ENCODE data around the gene SLC12A5.

Gene SLC12A5

GRCh38 chr20:46023999-46024398, 5.0 kb upstream of the SLC12A5 start:
- FAIRE-seq (no peak), DNase-seq (ENCODE audit: insufficient read length, low spot score) (no peak)

- FAIRE-seq (no peak), DNase-seq (ENCODE audit: insufficient read length, low spot score) (no peak)
These were observed 3.6 kb upstream of the SLC12A5 start for GRCh38 chr20:46025376-46025783.

- FAIRE-seq (no peak), DNase-seq (ENCODE audit: insufficient read length, low spot score) (no peak)
These were observed 1.7 kb upstream of the SLC12A5 start for GRCh38 chr20:46027245-46027853.

GRCh38 chr20:46028110-46028509, 905 bp upstream of the SLC12A5 start:
- FAIRE-seq (no peak), DNase-seq (ENCODE audit: insufficient read length, low spot score) (no peak)

- DNase-seq (ENCODE audit: insufficient read length, low spot score) (no peak), FAIRE-seq (no peak)
These were observed 1.4 kb downstream of the SLC12A5 start for GRCh38 chr20:46030284-46031013.

- FAIRE-seq (no peak), DNase-seq (ENCODE audit: insufficient read length, low spot score) (no peak)
These were observed 2.1 kb downstream of the SLC12A5 start for GRCh38 chr20:46031014-46031569.

GRCh38 chr20:46031701-46032254, 2.8 kb downstream of the SLC12A5 start:
- FAIRE-seq = no peak
- no peak for DNase-seq (ENCODE audit: insufficient read length, low spot score)

- FAIRE-seq (no peak), DNase-seq (ENCODE audit: insufficient read length, low spot score) (no peak)
These were observed 5.0 kb downstream of the SLC12A5 start for GRCh38 chr20:46034039-46034438.

GRCh38 chr20:46035253-46035652, 6.2 kb downstream of the SLC12A5 start:
- DNase-seq (ENCODE audit: insufficient read length, low spot score) (no peak), FAIRE-seq (no peak)

GRCh38 chr20:46035713-46036112, 6.7 kb downstream of the SLC12A5 start:
- DNase-seq (ENCODE audit: insufficient read length, low spot score) (no peak), FAIRE-seq (no peak)

GRCh38 chr20:46036370-46036769, 7.4 kb downstream of the SLC12A5 start:
- DNase-seq (ENCODE audit: insufficient read length, low spot score) = no peak
- FAIRE-seq = no peak

- FAIRE-seq = no peak
- DNase-seq (ENCODE audit: insufficient read length, low spot score) = no peak
These were observed 8.0 kb downstream of the SLC12A5 start for GRCh38 chr20:46037036-46037435.

GRCh38 chr20:46040902-46041535, 12.0 kb downstream of the SLC12A5 start:
- no peak for DNase-seq (ENCODE audit: insufficient read length, low spot score)
- FAIRE-seq = no peak

- no peak for FAIRE-seq
- no peak for DNase-seq (ENCODE audit: insufficient read length, low spot score)
These were observed 14.5 kb downstream of the SLC12A5 start for GRCh38 chr20:46043556-46043955.

GRCh38 chr20:46044896-46045295, 15.9 kb downstream of the SLC12A5 start:
- FAIRE-seq = no peak
- DNase-seq (ENCODE audit: insufficient read length, low spot score) = no peak

GRCh38 chr20:46046588-46047310, 17.7 kb downstream of the SLC12A5 start:
- FAIRE-seq (no peak), DNase-seq (ENCODE audit: insufficient read length, low spot score) (no peak)

GRCh38 chr20:46047821-46048220, 18.8 kb downstream of the SLC12A5 start:
- DNase-seq (ENCODE audit: insufficient read length, low spot score) = no peak
- FAIRE-seq = no peak

- DNase-seq (ENCODE audit: insufficient read length, low spot score) = no peak
- no peak for FAIRE-seq
These were observed 20.2 kb downstream of the SLC12A5 start for GRCh38 chr20:46049190-46049589.

- DNase-seq (ENCODE audit: insufficient read length, low spot score) = no peak
- FAIRE-seq = no peak
These were observed 20.8 kb downstream of the SLC12A5 start for GRCh38 chr20:46049815-46050214.

GRCh38 chr20:46050444-46050843, 21.4 kb downstream of the SLC12A5 start:
- DNase-seq (ENCODE audit: insufficient read length, low spot score) (no peak), FAIRE-seq (no peak)

- no peak for FAIRE-seq
These were observed 21.9 kb downstream of the SLC12A5 start for GRCh38 chr20:46050885-46051284.

More at GRCh38 chr20:46050885-46051284, 21.9 kb downstream of the SLC12A5 start:
- no peak for DNase-seq (ENCODE audit: insufficient read length, low spot score)

Measured in GM19239 (cell line).